HG02885 (cell line): Measurements from ENCODE around the gene SLC8B1.

Experiments used
- ATAC-seq: cut with Tn5 transposase; IDR thresholded peaks from one replicate; pipeline ENCODE4 v1.9.1; 2021; ENCODE audit warnings: mild to moderate bottlenecking; ENCODE audit not compliant: unreplicated experiment, poor library complexity

The SLC8B1 gene

GRCh38 chr12:113273053-113273725 lies 61.7 kb downstream of the SLC8B1 start:
- ATAC-seq: no peak

GRCh38 chr12:113271853-113272561 lies 62.9 kb downstream of the SLC8B1 start:
- ATAC-seq: no peak

DNA sequence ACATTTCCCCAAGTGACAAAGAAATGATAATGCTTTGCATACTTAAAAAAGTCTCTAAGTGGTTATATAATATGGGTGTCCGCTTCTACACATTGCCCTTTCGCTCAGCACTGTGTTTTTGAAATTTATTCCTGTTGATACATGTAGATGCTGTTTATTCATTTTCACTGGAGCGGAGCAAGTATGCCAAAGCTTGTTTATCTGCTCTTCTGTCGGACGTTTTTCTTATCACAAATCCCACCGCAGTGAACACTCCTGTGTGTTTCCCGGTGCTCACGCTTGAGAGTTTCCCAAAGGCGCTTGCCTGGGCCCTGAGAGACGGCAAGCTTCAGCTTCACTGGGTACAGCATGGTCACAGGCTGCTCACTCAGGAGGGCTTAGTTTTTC lies 63.5 kb downstream of the SLC8B1 start:
- ATAC-seq: no peak

GRCh38 chr12:113270709-113271009 lies 64.2 kb downstream of the SLC8B1 start:
- ATAC-seq: no peak

DNA sequence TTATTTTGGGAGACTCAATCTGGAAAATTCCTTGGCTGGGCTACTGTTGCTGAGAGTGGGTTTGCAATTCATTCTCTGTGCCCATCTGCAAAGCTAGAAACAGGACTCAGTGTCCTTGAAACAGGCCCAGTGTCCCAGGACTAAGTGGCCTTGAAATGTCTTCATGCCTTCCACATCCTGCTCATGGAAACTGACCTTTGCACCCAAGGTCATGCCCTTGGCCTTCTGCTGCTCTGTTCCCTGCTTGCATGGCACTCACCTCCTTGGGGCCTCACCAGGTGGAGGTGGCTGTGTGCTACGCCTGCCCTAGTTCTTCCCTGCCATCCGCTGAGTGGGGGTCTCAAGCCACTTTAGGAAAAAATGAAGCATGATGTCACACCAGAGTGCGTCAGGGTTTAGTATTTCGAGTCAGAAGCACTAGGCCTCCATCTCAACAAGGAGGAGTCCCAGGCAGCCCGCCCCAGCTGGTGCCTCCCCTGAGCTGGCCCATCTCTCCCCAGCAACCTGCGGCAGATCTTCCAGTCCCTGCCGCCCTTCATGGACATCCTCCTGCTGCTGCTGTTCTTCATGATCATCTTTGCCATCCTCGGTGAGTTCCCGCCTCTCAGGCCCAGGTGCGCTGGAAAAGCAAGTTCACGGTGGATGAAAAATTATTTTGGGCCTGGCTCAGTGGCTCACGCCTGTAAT lies 65.5 kb downstream of the SLC8B1 start:
- no peak for ATAC-seq

DNA sequence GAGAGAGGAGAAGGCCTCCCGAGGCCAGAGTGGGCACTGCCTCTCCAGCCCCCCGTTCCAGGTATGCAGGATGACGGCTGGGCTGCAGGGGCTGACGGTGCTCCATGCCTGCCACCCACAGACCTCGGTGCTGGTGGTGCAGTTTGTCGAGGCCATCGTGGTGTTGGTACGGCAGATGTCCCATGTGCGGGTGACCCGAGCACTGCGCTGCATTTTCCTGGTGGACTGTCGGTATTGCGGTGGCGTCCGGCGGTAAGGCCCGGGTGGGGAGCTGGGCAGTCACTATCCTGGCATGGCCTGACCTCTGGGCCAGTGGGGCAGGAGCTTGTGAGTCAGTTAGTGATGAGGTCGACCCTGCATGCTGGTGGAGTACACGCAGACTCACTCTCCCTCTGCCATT lies 66.3 kb downstream of the SLC8B1 start:
- no peak for ATAC-seq

DNA sequence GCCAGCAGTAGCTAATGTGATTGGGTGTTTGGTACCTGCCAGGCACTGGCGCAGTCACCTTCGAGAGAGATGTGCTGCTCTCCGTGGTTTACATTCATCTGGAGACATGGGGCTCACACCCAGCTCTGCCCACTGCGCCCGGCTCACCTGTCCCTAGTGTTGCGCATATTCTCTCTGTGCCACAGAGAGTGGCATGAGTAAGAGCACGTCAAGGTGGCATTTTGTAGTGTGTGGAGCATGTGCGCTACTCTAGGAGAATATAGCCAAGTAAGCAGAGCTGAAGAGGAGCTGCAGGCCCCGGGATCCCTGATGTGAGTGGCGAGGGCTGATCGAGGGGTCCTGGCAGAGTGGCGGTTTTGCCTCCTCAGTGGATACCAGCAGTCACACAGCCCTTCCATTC lies 66.8 kb downstream of the SLC8B1 start:
- ATAC-seq: no peak

- ATAC-seq: no peak
Observed at GRCh38 chr12:113267621-113268020, 67.3 kb downstream of the SLC8B1 start.

DNA sequence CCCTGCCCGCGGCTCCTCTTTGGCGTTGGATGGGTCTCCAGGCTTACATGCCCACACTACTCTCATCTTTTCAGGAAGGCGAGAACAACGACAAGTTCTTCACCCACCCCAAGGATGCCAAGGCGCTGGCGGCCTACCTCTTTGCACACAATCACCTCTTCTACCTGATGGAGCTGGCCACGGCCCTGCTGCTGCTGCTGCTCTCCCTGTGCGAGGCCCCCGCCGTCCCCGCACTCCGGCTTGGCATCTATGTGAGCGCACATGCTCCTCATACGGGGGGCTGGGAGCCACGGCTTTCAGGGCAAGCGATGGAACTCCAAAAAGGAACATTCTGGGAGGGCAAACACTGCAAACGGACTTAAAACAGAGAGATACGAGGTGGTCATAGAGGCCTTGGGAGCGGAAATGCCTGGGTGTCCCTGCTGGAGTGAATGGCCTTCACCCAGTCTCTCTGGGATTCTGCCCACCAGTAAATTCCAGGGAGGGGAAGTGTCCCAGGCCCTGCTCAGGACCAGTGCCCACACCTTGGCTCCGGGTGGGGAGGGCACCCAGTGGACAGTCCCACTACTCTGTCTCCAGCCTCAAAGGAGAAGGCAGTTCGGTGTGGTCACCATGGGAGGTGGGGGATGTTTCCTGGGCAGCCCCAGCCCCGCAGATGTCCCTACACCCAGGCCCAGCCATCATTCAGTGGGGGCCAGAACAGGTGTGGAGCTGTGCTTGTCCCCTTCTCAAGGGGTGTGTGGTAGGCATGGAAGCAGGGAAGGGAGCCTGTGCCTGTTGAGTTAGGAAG lies 68.6 kb downstream of the SLC8B1 start:
- no peak for ATAC-seq

DNA sequence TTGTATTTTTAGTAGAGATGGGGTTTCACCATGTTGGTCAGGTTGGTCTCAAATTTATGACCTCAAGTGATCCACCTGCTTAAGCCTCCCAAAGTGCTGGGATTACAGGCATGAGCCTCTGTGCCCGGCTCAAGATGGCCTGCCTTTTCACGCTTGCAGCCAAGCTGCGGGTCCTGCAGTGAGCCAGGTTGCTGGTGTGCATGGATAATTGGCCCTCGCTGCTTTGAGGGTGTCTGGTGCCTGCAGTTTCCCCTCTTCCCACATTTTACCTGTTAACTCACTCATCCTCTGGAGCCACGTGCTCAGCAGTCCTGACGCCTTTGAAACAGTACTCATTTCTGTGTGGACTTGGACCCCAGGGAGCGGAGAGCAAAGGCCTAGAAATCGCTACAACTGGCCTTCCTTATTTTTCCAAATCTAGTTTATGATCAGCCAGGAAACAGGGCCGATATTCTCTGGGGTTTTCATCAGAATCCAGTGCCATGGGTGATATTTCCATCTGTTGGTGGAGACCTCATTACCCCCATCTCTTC lies 71.4 kb downstream of the SLC8B1 start:
- no peak for ATAC-seq

DNA sequence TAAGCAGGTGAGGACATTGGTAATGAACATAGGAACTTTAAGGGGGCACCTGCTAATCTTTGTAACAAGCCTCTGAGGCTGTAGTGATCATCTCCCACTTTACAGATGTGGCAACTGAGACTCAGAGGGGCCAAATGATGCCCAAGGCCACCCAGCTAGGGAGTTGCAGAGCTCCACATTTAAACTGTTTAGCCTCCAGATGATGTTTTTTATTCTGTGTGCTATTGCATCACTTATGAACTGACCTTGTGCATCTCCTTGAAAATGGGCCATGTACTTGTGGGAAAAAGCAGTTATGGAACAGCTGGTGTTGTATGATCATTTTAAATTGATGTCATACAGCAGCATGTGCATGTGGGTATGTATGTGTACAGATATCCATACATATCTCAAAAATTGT lies 72.2 kb downstream of the SLC8B1 start:
- ATAC-seq: no peak

- no peak for ATAC-seq
Observed at GRCh38 chr12:113261847-113262470, 73.0 kb downstream of the SLC8B1 start.

GRCh38 chr12:113260636-113261300 lies 74.1 kb downstream of the SLC8B1 start:
- ATAC-seq: no peak

- no peak for ATAC-seq
Observed at GRCh38 chr12:113260127-113260526, 74.8 kb downstream of the SLC8B1 start.

- no peak for ATAC-seq
Observed at GRCh38 chr12:113257564-113257963, 77.3 kb downstream of the SLC8B1 start.

GRCh38 chr12:113254298-113254697 lies 80.6 kb downstream of the SLC8B1 start:
- ATAC-seq: no peak

DNA sequence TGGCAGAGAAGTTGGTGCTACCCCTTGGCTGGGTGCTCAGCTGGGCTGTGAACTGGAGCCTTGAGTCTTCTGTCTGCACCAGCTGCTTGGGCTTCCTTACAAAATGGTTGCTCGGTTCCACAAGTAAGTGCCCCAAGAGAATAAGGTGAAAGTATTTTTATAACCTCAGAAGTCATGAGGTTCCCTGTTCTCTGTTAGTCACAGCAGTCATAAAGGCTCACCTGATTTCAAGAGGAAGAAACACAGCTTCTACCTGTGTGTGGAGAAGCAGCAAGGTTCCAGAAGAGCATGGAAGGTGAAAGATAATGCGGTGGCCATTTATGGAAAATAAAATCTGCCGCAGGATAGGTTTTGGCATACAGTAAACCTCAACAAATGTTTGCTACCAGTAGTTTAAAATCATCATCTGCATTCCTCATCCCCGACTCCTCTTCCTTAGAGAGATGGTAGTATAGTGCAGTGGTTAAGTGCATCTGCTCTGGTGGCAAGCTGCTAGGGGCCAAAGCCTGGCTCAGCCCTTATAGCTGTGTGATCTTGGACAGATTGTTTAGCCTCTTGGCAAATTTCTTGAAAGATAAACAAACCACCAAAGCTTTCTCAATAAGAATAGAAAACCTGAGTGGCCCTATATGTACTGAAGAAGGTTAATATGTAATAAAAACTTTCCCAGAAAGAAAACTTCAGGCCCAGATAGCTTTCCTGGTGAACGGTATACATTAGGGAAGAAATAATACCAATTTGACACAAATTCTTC lies 81.2 kb downstream of the SLC8B1 start:
- ATAC-seq: no peak

- no peak for ATAC-seq
Observed at GRCh38 chr12:113252494-113252893, 82.4 kb downstream of the SLC8B1 start.
